Measurements from ENCODE around the gene PSAPL1. TPM values are rescaled to one million over a fixed set of nuclear protein-coding genes. Genes with fewer than 3 reads are reported as not detected.

Gene PSAPL1
- total RNA-seq, 2 experiments from 2014 or later = not detected

GRCh38 chr4:7425591-7426468, 8.9 kb downstream of the PSAPL1 start:
- ChIA-PET CTCF (no interaction called here), POLR2A (no interaction called here)
- Mint-ChIP-seq H3K27ac (no peak overlapping the region), H3K4me3 (no peak overlapping the region), H3K36me3 (ENCODE audit: low read depth) (no peaks in the 10 kb centered on the region), H3K9me3 (no peaks in the 10 kb centered on the region), H3K27me3 (no peaks in the 10 kb centered on the region), H3K4me1 (no peaks in the 10 kb centered on the region)
- no peak for DNase-seq

DNA sequence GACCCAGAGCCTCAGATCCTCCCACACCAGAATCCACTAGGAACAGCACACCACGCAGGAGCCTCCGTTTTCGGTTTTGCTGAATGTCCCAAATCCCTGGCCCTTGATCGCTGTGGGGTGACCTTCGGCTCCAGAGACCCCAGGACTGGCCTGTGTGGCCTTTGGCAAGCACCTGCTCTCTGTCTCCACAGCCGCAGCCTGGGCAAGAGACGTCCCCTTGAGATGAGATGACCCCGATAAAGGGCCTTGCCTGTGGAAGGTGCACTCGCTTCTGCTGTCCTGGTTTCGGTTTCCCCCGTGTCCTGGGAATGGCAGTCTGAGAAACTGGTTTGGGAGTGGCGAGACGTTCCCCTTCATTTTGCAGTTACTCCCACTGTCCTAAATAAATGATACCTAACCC, 9.6 kb downstream of the PSAPL1 start:
- POLR2A ChIA-PET = no interaction called here

DNA sequence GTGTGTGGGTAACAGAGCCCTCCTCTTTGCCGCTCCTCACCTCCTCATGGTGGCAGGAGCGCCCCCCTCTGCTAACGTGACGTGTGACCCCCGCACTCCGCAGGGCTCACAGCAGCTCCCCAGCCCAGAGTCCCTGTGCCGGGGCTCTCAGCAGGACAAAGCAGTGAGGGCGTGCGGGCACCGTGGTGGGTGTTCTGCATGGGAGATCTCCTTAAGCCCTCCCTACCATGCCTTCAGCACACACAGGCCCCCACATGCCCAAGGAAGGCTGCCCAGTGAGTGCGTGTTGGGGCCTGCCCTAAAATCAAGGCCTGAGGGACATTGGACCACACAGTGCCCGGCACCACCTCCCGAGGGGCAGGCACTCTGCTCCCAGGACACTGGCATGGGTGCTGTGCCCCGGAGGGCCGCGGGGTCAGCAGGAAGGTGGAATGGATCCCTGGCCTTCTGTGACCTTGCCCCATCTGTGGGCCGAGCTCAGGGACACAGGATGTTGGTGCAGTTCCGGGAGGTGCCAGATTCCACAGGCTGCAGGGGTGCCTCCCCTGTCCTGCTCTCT, 10.1 kb downstream of the PSAPL1 start:
- Mint-ChIP-seq H3K4me1 (no peaks in the 10 kb centered on the region), H3K36me3 (ENCODE audit: low read depth) (no peaks in the 10 kb centered on the region), H3K4me3 (no peak overlapping the region), H3K27me3 (no peaks in the 10 kb centered on the region), H3K9me3 (no peaks in the 10 kb centered on the region), H3K27ac (no peak overlapping the region)
- ChIA-PET CTCF (interaction anchor here (1.0 kb wide), 1 partner anchor 172 kb away, joined by 3 read pairs; no protein-coding TSS in a partner anchor), POLR2A (no interaction called here)
- DNase-seq = no peak

More for the DNA sequence above, 9.6 kb downstream of the PSAPL1 start:
- no peak for DNase-seq
- no peaks in the 10 kb centered on the region for H3K9me3 Mint-ChIP-seq
- no peak overlapping the region for H3K27ac Mint-ChIP-seq
- H3K27me3 Mint-ChIP-seq = no peaks in the 10 kb centered on the region
- H3K4me1 Mint-ChIP-seq = no peaks in the 10 kb centered on the region
- CTCF ChIA-PET = interaction anchor here (1.0 kb wide), 1 partner anchor 172 kb away, joined by 3 read pairs; no protein-coding TSS in a partner anchor
- no peaks in the 10 kb centered on the region for H3K36me3 Mint-ChIP-seq (ENCODE audit: low read depth)
- no peak overlapping the region for H3K4me3 Mint-ChIP-seq

DNA sequence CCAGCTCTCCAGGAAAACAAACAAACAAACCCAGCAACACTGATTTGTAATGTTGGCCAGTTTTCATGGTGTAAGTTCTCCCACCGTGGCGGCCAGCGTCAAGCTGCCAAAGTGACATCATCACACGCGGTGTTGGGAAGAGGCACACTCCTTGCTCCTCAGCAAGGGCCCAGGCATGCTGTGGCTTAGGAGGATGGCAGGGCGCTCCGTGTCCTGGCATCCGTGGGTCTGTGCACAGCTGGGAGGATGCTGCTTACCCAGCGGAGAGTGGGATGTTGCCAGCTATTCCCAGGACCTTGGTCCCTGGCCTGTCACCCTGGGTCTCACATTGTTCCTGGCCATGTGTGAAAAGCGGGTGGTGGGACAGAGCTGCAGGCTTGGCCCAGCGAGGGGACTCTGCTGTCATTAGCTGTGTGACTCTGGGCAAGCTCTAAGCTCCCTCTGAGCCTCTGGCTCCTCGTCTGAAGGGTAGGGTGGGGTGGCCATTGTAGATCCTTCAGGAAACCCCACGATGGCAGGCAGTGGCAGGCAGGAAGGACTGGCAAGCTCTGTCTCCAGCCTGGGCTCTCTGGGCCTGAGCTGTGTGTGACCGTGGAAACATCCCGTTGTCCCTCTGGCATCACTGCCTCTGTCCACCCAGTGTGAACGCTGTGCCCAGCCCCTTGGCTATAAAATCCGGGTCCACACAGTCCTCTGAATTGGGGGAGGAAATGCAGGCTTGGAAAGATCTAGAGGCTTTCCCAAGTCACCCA, 10.8 kb downstream of the PSAPL1 start:
- H3K27ac Mint-ChIP-seq = no peak overlapping the region
- no peak for DNase-seq
- POLR2A ChIA-PET = no interaction called here
- no peaks in the 10 kb centered on the region for H3K27me3 Mint-ChIP-seq
- no peaks in the 10 kb centered on the region for H3K36me3 Mint-ChIP-seq (ENCODE audit: low read depth)
- no peaks in the 10 kb centered on the region for H3K9me3 Mint-ChIP-seq
- no peaks in the 10 kb centered on the region for H3K4me1 Mint-ChIP-seq
- CTCF ChIA-PET = interaction anchor here (0.8 to 1.0 kb wide), 2 partner anchors 171 to 222 kb away, joined by 3 read pairs; no protein-coding TSS in a partner anchor
- H3K4me3 Mint-ChIP-seq = no peak overlapping the region

- Mint-ChIP-seq H3K9me3 (peaks cover 3% of the 10 kb centered on the region), H3K27me3 (no peaks in the 10 kb centered on the region), H3K4me1 (no peaks in the 10 kb centered on the region), H3K4me3 (no peak overlapping the region), H3K27ac (no peak overlapping the region), H3K36me3 (ENCODE audit: low read depth) (no peaks in the 10 kb centered on the region)
- no peak for DNase-seq
- ChIA-PET POLR2A (no interaction called here), CTCF (interaction anchor here (0.8 kb wide), 1 partner anchor 222 kb away, joined by 3 read pairs; no protein-coding TSS in a partner anchor)
These were observed 11.3 kb downstream of the PSAPL1 start for GRCh38 chr4:7423391-7423790.

GRCh38 chr4:7422898-7423180, 11.9 kb downstream of the PSAPL1 start:
- DNase-seq = no peak
- Mint-ChIP-seq H3K4me1 (no peaks in the 10 kb centered on the region), H3K9me3 (peaks cover 6% of the 10 kb centered on the region), H3K27ac (no peak overlapping the region), H3K36me3 (ENCODE audit: low read depth) (no peaks in the 10 kb centered on the region), H3K4me3 (no peak overlapping the region), H3K27me3 (no peaks in the 10 kb centered on the region)
- POLR2A ChIA-PET = no interaction called here
- CTCF ChIA-PET = interaction anchor here (0.8 kb wide), 1 partner anchor 223 kb away, joined by 3 read pairs; no protein-coding TSS in a partner anchor

- Mint-ChIP-seq H3K27ac (no peak overlapping the region), H3K4me1 (no peaks in the 10 kb centered on the region), H3K27me3 (no peaks in the 10 kb centered on the region), H3K36me3 (ENCODE audit: low read depth) (no peaks in the 10 kb centered on the region), H3K9me3 (peaks cover 6% of the 10 kb centered on the region), H3K4me3 (no peak overlapping the region)
- ChIA-PET CTCF (no interaction called here), POLR2A (no interaction called here)
- DNase-seq = no peak
These were observed 12.4 kb downstream of the PSAPL1 start for GRCh38 chr4:7422151-7422897.

- no peak for DNase-seq
- no peak overlapping the region for H3K27ac Mint-ChIP-seq
- H3K9me3 Mint-ChIP-seq = peaks cover 11% of the 10 kb centered on the region
- H3K36me3 Mint-ChIP-seq (ENCODE audit: low read depth) = no peaks in the 10 kb centered on the region
- ChIA-PET CTCF (no interaction called here), POLR2A (no interaction called here)
- no peaks in the 10 kb centered on the region for H3K4me1 Mint-ChIP-seq
- H3K27me3 Mint-ChIP-seq = no peaks in the 10 kb centered on the region
- H3K4me3 Mint-ChIP-seq = no peak overlapping the region
These were observed 13.2 kb downstream of the PSAPL1 start for GRCh38 chr4:7421356-7422150.

DNA sequence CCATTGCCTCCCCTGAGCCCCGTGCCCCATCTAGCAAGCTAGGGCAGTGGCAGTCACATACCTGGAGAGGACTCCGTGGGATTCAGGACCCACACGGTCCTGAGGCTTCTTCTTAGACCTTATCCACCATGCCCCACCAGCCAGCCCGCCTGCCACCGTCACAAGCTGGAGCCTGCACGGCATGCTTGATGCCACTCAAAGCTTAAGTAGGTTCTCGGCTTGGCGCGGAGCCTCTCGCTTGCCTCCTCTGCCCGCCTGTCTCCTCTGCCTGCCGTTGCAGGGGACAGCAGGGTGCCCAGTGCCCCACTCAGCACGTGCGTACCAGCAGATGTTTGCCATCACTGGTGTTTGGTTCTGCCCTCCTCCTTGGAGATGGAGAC, 14.1 kb downstream of the PSAPL1 start:
- Mint-ChIP-seq H3K4me3 (no peak overlapping the region), H3K9me3 (peaks cover 15% of the 10 kb centered on the region), H3K36me3 (ENCODE audit: low read depth) (no peaks in the 10 kb centered on the region), H3K27me3 (no peaks in the 10 kb centered on the region), H3K4me1 (no peaks in the 10 kb centered on the region), H3K27ac (no peak overlapping the region)
- DNase-seq = no peak
- CTCF ChIA-PET = no interaction called here
- POLR2A ChIA-PET = no interaction called here

GRCh38 chr4:7419961-7420660, 14.6 kb downstream of the PSAPL1 start:
- Mint-ChIP-seq H3K27me3 (no peaks in the 10 kb centered on the region), H3K27ac (no peak overlapping the region), H3K36me3 (ENCODE audit: low read depth) (no peaks in the 10 kb centered on the region), H3K9me3 (peaks cover 17% of the 10 kb centered on the region), H3K4me3 (no peak overlapping the region), H3K4me1 (no peaks in the 10 kb centered on the region)
- ChIA-PET CTCF (no interaction called here), POLR2A (no interaction called here)
- DNase-seq = no peak

DNA sequence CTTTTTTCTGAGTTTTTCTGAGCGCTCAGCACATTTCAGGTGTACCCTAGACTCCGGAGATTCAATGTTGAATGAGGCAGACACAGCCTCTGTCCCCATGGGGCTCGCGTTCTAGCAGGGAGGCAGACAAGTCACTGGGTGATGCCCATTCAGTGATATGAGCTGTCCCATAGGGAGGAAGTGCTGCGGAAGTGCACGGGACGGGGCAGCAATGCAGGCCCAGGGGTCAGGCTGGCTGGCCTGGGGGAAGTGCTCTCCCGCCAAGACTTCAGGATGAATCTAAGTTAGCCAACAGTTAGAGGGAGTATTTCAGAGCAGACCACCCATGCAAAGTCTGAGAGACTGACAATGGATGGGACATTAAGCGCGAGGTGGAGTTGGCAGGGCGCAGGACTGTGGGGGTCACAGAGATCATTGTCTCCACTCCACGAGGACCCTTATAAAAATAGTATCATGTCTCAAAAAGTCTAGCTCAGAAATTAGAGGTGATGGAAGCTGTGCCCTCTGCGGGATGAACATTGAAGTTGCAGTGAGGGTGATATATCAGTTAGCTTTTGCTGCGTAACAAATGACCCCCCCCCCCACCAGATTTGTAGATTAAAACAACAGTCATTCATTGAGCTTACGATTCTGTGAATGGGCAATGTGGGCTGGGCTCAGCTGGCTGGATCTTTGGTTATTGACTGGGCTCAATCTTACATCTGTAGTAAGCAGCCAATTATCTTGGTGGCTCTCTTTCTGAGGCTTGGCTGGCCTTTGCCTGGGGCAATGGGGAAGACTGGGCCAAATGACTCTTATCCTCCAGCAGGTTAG, 16.4 kb downstream of the PSAPL1 start:
- Mint-ChIP-seq H3K9me3 (peaks cover 17% of the 10 kb centered on the region), H3K4me3 (no peak overlapping the region)
- POLR2A ChIA-PET = no interaction called here

More for the DNA sequence above, 16.4 kb downstream of the PSAPL1 start:
- Mint-ChIP-seq H3K27ac (no peak overlapping the region), H3K27me3 (peaks cover 3% of the 10 kb centered on the region), H3K36me3 (ENCODE audit: low read depth) (no peaks in the 10 kb centered on the region), H3K4me1 (no peaks in the 10 kb centered on the region)
- CTCF ChIA-PET = interaction anchor here (1.1 kb wide), 1 partner anchor 22 kb away, joined by 3 read pairs; no protein-coding TSS in a partner anchor
- no peak for DNase-seq

Data from activated CD4-positive, alpha-beta T cell treated with anti-CD3 and anti-CD28 coated beads, Interleukin-2, amount 10 ng/mL, durations not matched to agents 7 days and 5 days (primary cell).